IPS-NIHi11 (cell line): ENCODE data around the gene C1QTNF8.

Source experiments
- DNase-seq: peaks from one replicate; pipeline ENCODE4 v3.0.0; 2012; ENCODE audit warnings: mixed read lengths, low spot score

C1QTNF8 gene

DNA sequence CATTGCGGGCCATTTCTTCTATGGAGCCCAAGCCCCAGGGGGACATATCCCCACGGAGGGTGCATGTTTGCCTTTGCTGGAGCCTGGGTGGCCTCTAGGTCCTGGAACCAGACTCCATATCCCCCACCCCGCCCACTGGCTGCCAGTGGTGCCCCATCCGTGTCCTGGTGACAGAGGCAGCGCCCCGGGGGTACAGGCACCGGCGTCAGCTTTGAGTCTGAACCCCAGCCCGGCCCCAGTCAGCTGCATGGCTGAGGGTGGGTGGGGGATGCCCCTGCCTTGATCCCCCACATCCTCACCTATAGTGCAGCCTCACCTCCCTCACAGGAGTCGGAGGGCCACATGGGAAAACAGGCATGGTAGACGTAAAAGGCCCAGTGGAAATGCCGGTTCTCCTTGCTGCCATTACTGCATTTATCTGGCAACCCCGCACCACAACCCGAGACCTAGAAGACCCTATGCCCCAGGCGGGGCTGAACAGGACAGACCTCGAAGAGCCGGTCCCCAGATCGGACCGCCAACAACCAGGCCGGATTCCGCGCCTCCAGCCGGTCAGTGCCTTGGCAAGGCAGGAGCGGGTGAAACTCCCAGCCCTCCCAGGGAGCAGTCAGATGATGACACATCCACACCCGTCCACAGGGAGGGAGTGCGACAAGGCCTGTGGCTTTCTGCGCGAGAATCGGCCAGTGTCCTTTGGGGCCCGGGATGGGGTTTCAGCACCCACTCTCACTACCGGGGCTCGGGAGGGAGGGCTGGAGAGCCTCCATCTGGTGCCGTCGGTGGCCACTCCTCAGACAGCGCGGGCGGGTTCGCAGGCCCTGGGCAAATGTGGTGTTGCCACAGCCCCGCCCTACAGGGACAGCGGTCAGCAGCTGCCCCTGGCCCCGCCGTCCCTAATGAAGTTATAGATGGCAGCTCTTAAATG, 35.4 kb downstream of the C1QTNF8 start:
- DNase-seq = no peak

DNA sequence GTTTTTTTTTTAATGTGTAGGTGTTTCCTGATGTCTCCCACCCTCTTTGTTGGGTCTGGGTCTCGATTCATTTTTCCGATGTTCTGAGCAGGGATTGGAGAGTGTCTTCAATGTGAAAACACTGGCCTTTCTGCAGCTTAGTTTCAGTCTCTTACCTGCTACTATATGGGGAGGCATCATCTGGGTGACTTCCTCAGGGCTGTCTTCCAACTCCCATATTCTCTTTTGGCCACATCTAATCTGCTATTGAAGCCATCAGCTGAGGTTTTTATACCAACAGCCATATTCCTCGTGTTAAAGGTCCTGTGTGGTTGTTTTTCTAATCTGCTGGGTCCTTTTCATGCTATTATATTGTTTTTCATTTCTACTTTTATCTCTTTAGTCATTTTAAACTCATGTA, 36.7 kb downstream of the C1QTNF8 start:
- DNase-seq = no peak

DNA sequence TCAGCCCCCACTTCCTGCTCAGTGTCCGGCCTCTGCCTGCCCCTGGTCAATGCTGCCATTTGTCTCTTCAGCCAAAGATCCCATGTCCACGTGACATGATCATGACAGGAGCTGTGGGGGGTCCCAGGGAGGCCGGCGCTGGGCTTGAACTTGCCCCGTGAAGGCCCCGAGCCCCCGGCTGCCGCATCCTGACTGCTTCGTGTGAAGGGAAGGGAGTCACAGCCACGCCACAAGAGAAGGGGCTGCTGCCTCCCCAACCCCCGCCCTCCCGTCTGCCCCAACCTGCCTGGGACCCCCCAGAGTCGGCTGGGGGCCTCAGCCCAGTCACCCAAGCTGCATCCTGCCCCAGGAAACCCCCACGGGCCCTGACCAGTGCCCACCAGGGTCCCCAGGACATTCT, 37.8 kb downstream of the C1QTNF8 start:
- no peak for DNase-seq

DNA sequence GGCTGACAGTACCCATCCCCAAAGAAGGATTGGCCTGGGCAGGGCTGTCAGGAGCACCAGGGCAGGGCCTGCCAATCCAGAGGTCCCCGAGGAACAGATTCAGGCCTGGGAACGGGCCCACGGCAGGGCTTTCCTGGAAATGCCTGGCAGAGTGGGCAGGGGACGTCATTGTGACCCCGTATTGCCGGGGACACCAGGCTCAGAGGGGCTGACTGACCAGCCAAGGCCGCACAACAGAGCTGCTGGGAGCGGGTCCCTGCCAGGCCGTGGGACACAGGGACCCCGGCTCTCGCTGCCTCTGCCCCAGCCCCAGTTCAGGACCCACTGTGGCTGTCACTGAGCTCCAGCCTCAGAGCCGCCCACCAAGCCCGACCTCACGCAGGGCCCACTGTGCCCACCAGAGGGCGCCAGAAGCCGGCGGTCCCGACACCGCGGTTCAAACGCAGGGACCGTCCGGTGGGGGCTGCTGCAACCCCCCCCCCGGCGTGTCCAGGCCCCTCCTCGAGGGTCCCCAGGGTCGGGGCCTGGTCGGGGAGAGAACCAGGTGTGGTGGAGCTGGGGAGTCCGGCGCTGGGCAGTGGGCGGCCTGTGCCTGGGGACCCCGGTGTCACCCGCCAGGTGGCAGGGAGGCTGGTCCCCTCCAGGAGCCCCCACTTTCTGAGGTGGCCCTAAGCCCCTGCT, 38.7 kb downstream of the C1QTNF8 start:
- peak; percentile 90 for DNase-seq

DNA sequence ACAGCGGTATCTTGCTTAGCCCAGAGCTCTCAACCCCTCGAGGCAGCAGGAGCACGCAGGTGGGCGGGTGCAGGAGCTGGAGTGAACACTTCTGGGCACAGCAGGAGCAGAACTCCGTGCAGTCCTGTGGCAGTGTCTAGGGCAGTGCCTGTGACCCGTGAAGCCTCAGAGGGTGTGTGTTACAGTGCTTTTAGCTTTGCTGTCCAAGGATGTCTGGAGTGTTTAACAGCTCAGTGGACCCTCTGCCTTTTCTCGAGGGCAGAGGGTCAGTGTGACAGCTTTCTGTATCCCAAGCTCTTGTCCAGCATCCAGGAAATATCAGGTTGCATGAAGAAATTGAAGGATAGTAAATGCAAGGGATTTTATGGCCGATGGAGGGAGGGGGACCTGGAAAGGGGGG, 39.8 kb downstream of the C1QTNF8 start:
- DNase-seq = no peak

DNA sequence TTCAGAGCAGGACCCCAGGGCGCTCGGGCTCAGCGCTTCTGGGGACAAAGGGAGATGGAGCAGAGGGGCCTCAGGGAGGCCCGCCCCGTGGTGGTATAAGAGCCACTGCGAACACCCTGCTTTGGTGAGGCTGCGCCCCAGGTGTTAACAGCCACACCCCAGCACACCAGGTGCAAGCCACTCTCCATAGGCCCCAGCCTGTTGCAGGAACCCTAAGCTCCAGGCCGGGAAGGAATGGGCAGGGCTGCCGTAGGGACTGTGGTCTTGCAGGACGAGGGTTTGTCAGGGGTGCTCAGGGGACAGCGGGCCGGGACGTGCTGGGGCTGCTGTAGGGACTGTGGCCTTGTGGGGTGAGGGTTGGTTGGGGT, 40.5 kb downstream of the C1QTNF8 start:
- DNase-seq = no peak

DNA sequence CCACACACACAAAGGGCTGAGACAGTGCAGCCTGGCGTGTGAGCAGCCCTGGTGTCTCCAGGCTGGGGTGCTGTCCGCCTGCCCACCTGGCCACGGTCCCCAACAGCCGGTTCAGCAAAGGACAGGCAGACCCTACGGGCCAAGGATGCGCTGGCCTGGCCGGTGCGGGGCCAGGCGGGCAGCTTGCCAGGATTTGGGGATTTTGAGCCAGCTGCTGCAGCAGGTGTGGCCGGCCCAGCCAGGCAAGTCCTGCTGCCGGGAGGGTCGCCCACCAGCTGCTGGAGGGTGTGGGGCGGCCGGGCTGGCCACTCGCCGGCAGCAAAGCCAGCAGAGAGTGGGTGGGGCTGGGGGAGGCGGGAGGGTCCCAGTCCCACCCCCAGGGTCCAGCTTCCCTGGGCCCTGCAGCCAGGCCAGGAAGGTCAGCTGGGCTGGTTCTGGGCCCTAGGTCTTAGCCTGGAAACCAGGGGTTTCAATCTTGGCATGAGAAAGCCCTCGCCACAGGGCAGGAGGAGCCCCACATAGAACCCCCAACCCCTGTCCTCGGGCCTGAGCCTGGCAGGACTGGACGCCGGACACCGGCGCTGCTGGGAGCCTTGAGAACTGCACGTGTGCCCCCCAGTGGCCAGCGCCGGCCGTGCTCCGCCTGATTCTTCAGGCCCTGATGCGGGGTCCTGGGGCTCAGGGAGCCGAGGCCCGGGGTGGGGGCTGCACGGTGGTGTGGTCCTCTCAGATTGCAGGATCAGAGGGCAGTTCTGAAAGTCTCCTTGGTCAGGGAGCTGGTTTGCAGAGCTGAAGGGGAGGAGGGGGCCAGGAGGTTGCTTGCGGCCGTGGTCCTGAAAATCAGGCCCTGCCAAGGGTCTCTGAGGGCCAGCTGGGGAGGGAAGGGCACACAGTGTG, 41.1 kb downstream of the C1QTNF8 start:
- DNase-seq = peak; percentile 94

DNA sequence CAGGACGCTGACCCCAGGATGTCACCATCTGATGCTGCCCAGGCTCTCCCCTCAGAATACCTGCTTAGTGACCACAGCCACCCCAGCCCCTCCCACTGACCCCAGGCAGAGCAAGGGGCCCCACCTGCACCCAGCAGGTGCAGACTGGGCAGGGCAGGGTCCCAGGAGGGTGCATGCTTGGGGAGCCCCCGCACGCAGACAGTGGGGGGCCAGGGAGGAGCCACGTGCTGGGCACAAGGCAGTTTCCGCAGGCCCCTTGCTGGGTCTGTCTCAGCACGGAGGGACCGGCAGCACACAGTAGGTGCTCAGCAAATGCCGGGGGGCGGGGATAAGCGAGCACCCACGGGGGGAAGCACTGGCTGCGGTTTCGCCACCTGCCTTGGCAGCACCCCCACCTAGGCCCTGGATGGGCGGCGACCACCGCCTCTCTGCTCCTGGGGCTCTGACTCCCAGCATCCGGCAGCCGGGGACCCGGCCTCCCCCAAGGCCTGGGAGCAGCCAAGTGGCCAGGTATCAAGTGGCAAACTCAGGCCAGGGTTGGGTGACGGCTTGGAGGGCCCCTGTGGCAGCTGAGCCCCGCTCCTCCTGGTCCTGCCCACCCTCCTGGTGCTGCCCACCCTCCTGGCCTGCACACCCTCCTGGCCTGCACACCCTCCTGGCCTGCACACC, 42.2 kb downstream of the C1QTNF8 start:
- no peak for DNase-seq

DNA sequence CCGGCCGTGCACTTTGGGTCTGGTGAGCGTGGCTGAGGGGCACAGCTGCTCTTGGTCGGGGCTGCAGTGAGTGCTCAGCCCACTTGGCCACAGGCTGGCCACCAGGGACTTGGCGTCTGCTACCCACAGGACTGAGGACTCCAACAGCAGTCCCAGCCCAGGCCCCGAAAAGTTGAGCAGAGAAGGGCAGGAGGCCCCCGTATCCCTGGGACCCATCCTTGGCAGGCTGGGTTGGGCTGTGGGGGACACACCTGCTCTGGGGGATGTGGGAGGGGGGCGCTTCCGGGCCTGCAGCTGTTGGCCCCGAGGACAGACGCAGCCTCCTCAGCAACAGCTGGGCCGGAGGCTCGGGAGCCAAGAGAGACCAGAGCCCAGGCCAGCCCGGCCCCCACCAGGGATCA, 42.9 kb downstream of the C1QTNF8 start:
- DNase-seq = no peak

DNA sequence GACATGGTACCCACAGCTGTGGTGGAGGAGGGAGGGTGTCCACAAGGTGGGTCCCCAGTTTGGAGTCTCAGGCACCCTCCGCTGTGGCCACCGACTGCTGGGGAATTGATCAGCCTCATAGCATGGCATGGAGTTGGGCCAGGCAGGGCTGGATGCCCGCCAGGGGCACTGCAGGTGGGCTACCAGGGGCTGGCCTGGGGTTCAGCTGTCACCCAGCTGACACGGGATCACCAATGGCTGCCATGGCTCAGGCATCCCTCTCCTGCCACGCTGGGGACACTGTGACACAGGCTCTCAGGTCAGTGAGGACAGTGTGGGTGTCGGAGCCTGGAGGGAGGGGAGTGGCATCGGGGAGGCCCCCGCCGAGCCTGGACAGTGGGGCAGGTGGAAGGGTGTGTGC, 43.3 kb downstream of the C1QTNF8 start:
- no peak for DNase-seq

DNA sequence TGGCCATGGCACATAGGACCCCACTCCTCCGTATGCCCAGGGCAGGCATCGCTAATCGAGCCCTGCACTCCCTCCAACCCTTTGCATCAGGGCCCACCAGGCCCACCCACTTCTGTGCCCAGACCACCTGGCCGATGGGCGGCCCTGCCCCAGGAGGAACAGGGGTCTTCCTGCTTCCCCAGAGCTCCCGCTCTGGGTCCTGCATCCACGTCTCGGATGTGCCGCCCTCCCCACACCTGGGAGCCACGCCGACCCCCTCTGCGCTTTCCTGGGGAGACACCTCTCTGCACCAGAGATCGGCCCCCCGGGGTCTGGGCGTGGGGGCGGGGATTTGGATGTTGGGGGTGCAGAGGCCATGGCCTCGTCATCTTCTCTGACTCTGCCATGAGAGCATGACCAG, 44.6 kb downstream of the C1QTNF8 start:
- DNase-seq = no peak

DNA sequence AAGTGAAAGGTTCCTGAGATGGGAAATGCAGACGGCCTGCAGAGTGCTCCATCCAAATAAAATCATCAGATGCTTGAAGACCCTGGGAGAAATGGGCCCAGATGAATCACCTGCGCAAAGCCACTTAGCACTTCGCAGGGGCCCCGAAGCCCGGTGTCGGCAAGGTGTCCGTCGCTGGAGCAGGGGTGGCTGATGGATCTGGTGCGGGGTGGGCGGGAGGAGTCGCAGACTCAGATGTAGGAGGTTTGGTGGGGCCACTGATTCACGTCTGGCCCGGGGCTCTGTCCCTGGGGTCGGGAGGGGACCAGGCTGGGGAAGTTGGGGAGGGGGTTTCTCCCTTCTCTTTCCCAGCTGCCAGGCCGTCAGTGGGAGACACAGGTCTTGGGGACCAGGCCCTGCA, 45.1 kb downstream of the C1QTNF8 start:
- DNase-seq = no peak

DNA sequence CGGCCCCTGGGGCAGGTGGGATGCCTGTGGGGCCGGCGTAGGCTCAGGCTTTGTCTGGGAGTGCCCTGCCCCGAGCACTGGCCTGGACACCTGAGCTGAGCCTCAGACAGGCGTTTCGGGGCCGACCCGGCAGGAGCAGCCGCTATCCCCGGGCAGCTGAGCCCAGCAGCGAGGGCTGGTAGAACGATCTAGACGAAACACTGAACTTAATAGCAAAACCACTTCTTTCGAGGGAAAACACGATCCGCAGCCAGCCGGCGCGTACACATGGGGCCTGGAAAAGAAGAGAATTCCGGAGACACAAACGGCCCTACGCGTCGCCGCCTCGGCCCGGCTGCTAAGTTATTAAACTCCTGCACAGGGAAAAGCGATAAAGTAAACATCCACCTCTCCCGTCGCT, 45.5 kb downstream of the C1QTNF8 start:
- no peak for DNase-seq

DNA sequence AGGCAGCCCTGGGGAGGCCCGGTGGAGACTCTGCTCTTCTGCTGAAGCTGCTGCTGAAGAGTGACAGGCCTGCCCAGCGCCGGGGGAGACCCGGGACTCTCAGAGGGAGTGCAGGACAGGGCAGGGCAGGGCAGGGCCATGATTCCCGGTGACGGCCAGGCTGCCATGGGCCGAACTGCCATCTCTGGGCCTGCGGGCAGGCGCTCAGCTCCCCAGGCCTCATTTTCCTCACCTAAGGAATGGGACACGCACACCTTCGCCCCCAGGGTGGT, 46.1 kb downstream of the C1QTNF8 start:
- DNase-seq = no peak

DNA sequence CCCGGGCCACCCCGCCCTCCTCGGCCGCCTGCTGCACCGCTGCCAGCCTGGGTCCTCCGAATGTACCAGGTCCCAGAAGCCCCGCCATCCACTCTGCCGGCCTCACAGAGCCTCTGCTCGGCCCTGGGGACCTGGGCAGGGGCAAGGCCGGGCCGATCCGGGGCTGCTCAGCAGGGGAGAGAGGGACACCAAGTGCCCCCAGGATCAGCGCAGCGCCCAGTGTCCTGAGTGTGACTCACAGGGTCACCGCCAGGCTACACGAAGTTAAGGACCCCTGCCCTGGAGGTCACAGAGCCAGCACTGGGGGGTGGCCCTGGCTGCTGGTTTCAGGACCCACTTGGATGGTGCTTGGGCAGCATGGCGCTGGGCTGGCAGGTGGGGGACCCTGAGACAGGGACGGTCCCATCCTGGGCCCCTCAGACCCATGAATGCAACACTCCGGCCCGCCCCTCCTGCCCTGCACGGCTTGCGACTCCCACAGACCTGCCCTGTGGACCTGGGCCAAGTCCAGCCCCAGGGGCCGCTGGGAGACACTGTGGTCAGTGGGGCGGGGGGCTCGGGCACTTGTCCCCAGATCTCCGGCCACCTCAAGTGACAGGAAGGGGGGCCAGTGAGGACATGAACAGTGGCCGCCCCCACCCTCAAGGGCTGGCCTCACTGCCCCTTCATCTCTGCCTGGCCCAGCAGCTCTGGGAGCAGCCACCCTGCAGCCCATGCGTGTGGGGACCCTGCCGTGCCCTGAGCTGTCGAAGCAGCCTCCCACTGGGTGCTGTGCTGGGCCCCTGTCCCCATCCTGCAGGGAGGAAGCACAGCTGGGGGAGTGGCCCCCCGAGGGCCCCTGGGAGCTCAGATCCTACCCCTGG, 46.7 kb downstream of the C1QTNF8 start:
- DNase-seq = no peak

DNA sequence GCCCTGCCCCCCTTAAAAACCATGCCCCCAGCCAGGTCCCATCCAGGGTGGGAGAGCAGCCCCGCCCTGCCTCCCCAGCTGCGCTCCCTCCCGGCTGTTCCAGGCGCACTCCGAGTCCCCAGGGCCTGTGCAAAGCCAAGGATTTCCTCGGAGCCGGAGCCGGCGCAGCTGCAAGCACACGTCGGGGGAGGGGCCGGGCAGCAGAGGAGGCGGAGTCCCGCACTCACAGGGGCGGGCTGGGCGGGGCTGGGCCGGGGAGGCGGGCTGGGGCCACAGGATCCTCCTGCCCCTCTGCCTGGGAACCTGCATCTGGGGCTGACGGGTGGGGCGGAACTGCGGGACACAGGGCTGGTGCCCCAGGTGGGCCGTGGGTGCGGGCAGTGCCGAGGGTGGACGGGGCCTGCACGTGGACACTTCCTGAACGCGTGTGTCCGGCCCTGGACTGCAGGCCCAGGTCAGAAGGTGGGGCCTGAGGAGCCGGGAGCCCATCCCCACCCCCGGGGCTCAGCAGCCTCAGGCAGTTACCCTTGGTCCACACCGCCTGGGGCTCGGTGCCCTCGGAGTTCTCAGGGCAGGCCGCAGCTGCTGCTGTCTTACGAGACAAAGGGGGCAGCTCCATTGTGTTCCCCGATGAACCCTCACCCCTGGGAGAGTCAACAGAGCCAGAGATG, 47.5 kb downstream of the C1QTNF8 start:
- DNase-seq = peak; percentile 93

DNA sequence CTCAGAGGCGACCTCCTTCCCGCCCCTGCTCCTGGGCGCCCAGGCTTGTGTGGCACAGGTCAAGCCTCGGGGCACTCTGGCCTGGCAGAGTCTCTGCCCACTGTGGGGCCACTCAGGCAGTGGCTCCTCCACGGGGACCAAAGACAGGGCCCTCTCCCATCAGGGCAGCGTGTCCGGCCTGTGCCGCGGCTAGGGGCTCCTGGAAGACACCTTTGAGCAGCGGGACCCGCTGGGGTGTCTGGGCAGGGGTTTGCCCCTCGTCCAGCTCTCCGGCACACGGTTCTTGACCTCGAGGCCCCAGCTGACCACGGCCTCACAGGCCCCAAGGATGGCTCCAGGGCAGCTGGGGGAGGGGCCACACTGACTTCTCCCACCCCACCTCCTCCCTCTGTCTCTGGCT, 48.2 kb downstream of the C1QTNF8 start:
- DNase-seq = no peak

DNA sequence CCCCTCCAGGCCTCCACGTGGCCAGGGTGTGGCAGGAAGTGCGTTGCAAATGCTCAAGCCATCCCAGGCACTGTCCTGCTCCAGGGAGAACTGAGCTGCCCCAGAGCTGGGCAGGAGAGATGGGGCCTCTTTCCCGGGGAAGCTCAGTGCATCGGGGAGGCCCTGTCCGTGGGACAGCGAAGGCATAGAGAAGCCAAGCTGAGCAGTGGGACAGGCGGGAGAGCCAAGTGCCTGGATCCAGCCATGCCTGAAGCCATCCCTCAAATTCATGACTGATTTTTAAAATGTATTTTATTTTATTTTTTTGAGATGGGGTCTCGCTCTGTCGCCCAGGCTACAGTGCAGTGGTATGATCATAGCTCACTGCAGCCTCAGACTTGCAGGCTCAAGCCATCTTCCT, 48.9 kb downstream of the C1QTNF8 start:
- DNase-seq = no peak

DNA sequence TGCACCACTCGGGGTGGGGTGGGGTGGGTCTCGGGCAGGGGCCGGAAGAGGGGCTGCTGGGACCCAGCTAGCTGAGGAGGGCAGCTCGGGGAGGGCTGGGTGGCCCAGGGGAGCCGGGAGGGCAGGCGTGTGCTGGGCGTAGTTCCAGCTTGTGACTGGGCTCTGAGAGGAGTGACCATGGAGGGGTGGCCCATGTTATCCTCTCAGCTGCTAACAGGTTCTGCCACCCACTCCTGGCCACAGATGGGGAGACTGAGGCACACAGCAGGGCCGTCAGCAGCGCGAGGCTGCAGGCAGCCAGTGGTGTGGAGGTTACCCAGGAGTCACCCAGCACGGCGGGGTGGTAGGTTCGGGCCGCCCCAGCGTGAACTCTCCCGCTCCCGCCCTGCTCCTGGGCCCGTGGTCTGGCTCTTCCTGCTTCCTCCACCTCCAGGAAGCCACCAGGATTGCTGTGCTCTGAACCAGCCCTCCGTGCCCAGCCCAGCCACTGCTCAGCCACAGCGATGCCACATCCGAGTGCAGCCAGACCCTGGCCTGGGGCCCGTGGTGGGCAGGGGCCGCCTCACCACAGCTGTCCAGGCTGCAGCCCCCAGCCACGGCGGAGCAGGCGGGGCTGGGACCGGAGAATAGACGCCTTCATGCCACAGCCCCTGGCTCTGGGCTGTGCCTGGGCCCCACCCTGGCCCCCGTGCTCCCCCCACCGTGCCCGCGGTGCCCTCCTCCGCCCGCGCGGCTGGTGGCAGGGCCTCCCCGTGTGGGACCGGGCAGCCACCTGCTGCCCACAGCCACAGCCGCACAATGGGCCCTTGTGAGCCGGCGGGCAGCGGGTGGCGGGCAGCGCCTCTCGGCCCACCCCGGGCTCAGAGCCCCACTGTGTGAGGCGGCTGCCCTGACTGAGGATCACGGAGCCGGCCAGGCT, 49.8 kb downstream of the C1QTNF8 start:
- no peak for DNase-seq
